ENCODE results near the gene ZNF142.

GRCh38 chr2:218658671-218659257 is 659 bp downstream of the ZNF142 start:
- TF ChIP-seq CTCF (IDR thresholded peaks at IDR 0.05) (no peak), POLR2A (IDR thresholded peaks at IDR 0.05) (no peak), EP300 (IDR thresholded peaks at IDR 0.05) (no peak), POLR2AphosphoS5 (IDR thresholded peaks at IDR 0.05) (no peak)

Measured in suprapubic skin (tissue), 4 donors.